HEK293 (cell line): ENCODE measurements around the gene KRTAP10-12.
"Not testable (repeated sequence)": the region's sequence is repeated elsewhere in the genome, so short reads cannot be mapped to it uniquely, and the experiment has no call there.

ENCODE experiments used
- CTCF ChIA-PET: fragments of 350-600 bp; formaldehyde crosslinking; extraction: SDS; loops from one replicate; lab custom pipeline; 2021; ENCODE audit warnings: antibody characterized with exemption; lab: Yijun Ruan, JAX
- POLR2A ChIA-PET: fragments of 300-600 bp; formaldehyde crosslinking; extraction: SDS; loops from one replicate; lab custom pipeline; 2020; ENCODE audit warnings: antibody characterized with exemption, inconsistent platforms; lab: Yijun Ruan, JAX
- H3K27ac ChIP-seq: fragments of 200-500 bp; sonication (Bioruptor generic); 2 replicates; pipeline ENCODE4 v1.5.1; 2014; ENCODE audit warnings: low read depth, low read length, control low read depth, inconsistent platforms; ENCODE audit errors: extremely low read depth
- H3K36me3 ChIP-seq, 2 experiments: fragments of 200-500 bp in 1 of 2; sonication (Bioruptor generic) in 1 of 2; 1 replicate in 1 of 2; 2 replicates in 1 of 2; pipeline ENCODE4 v1.5.1; 2014 to 2017; ENCODE audit warnings: inconsistent platforms in 2 of 2, low read length in 2 of 2; ENCODE audit not compliant: control insufficient read depth in 2 of 2, insufficient read depth in 1 of 2
- H3K4me1 ChIP-seq: fragments of 200-500 bp; sonication (Bioruptor generic); 2 replicates; pipeline ENCODE4 v1.5.1; 2014; ENCODE audit warnings: mild to moderate bottlenecking, low read length, inconsistent platforms; ENCODE audit not compliant: control insufficient read depth, insufficient read depth
- H3K4me3 ChIP-seq: 2 replicates; pipeline ENCODE4 v1.5.1; 2011; ENCODE audit warnings: low read depth, mild to moderate bottlenecking, control low read depth, low read length, moderate library complexity
- H3K9me3 ChIP-seq: fragments of 200-500 bp; sonication (Bioruptor generic); 2 replicates; pipeline ENCODE4 v1.5.1; 2014; ENCODE audit warnings: low read depth, low read length, inconsistent platforms; ENCODE audit not compliant: control insufficient read depth, insufficient read depth
- EGR2 ChIP-seq: fragments of 450-650 bp; formaldehyde crosslinking; IDR thresholded peaks from 2 replicates; pipeline ENCODE4 v1.5.1; 2016; ENCODE audit warnings: low read depth, missing biosample characterization, missing genetic modification characterization
- KLF1 ChIP-seq: fragments of 450-650 bp; formaldehyde crosslinking; IDR thresholded peaks from 2 replicates; pipeline ENCODE4 v1.5.1; 2016; ENCODE audit warnings: missing biosample characterization, missing genetic modification characterization
- ZBTB17 ChIP-seq: fragments of 450-650 bp; formaldehyde crosslinking; IDR thresholded peaks from 2 replicates; pipeline ENCODE4 v1.5.1; 2016; ENCODE audit warnings: missing biosample characterization, missing genetic modification characterization
- ZNF292 ChIP-seq: fragments of 450-650 bp; formaldehyde crosslinking; IDR thresholded peaks from 2 replicates; pipeline ENCODE4 v1.5.1; 2016; ENCODE audit warnings: low read depth, missing biosample characterization, missing genetic modification characterization, borderline replicate concordance
- ZNF324 ChIP-seq: fragments of 450-650 bp; formaldehyde crosslinking; IDR thresholded peaks from 2 replicates; pipeline ENCODE4 v1.5.1; 2016; ENCODE audit warnings: missing biosample characterization, missing genetic modification characterization
- ZNF560 ChIP-seq: fragments of 450-650 bp; formaldehyde crosslinking; IDR thresholded peaks from 2 replicates; pipeline ENCODE4 v1.5.1; 2017; ENCODE audit warnings: missing biosample characterization, missing genetic modification characterization, borderline replicate concordance
- ZNF843 ChIP-seq: fragments of 450-650 bp; formaldehyde crosslinking; IDR thresholded peaks from 2 replicates; pipeline ENCODE4 v1.5.1; 2016; ENCODE audit warnings: missing biosample characterization, missing genetic modification characterization
- TF ChIP-seq, protein P1 (sequence below): fragments of 450-650 bp; formaldehyde crosslinking; IDR thresholded peaks from 2 replicates; pipeline ENCODE4 v1.5.1; 2016; ENCODE audit warnings: missing biosample characterization, missing genetic modification characterization, borderline replicate concordance
- TF ChIP-seq, protein P2 (sequence below): fragments of 450-650 bp; formaldehyde crosslinking; IDR thresholded peaks from 2 replicates; pipeline ENCODE4 v1.5.1; 2016; ENCODE audit warnings: missing biosample characterization, missing genetic modification characterization
- TF ChIP-seq, protein P3 (sequence below): fragments of 450-650 bp; formaldehyde crosslinking; IDR thresholded peaks from 2 replicates; pipeline ENCODE4 v1.5.1; 2017; ENCODE audit warnings: missing biosample characterization, missing genetic modification characterization
- TF ChIP-seq, protein P4 (sequence below): fragments of 450-650 bp; formaldehyde crosslinking; conservative IDR thresholded peaks from 2 replicates; pipeline ENCODE4 v1.5.1; 2016; ENCODE audit warnings: low read depth, missing biosample characterization, missing genetic modification characterization

The KRTAP10-12 gene

DNA sequence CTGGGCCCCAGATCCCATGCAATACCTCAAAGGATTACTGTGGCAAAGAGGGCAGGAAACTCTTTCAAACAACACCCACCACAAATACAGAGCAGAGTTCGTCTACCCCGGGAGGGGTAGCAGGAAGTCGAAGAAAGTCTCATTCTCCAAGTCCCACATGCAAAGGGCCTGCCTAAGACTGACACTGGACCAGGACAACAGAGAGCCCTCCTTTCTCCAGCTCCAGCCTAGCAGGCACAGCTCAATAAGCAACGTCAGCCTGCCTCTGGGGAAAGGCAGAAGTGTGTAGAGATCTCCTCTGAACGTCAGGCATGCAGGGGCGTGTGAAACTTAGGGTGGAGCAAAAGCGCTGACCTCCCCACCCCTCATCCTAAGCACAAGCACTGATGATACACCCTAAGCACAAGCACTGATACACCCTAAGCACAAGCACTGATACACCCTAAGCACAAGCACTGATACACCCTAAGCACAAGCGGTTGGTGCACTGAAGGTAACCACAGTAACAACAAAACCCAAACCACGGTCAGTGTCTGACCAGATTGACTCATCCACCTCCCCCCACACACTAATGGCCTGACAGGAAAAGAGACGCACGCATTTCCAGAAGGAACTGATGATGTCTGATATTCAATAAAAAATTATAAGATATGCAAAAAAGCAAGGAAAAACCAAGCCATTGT lies 37.9 kb upstream of the KRTAP10-12 start:
- CTCF ChIA-PET = interaction anchor here (0.6 kb wide), 1 partner anchor 282 kb away, joined by 4 read pairs; no protein-coding TSS in a partner anchor
- Histone ChIP-seq H3K9me3 (no peaks in the 10 kb centered on the region), H3K27ac (no peak overlapping the region), H3K4me1 (no peaks in the 10 kb centered on the region), H3K36me3 (no peaks in the 10 kb centered on the region), H3K4me3 (no peak overlapping the region)
- POLR2A ChIA-PET = no interaction called here
- TF ChIP-seq, protein P1, sequence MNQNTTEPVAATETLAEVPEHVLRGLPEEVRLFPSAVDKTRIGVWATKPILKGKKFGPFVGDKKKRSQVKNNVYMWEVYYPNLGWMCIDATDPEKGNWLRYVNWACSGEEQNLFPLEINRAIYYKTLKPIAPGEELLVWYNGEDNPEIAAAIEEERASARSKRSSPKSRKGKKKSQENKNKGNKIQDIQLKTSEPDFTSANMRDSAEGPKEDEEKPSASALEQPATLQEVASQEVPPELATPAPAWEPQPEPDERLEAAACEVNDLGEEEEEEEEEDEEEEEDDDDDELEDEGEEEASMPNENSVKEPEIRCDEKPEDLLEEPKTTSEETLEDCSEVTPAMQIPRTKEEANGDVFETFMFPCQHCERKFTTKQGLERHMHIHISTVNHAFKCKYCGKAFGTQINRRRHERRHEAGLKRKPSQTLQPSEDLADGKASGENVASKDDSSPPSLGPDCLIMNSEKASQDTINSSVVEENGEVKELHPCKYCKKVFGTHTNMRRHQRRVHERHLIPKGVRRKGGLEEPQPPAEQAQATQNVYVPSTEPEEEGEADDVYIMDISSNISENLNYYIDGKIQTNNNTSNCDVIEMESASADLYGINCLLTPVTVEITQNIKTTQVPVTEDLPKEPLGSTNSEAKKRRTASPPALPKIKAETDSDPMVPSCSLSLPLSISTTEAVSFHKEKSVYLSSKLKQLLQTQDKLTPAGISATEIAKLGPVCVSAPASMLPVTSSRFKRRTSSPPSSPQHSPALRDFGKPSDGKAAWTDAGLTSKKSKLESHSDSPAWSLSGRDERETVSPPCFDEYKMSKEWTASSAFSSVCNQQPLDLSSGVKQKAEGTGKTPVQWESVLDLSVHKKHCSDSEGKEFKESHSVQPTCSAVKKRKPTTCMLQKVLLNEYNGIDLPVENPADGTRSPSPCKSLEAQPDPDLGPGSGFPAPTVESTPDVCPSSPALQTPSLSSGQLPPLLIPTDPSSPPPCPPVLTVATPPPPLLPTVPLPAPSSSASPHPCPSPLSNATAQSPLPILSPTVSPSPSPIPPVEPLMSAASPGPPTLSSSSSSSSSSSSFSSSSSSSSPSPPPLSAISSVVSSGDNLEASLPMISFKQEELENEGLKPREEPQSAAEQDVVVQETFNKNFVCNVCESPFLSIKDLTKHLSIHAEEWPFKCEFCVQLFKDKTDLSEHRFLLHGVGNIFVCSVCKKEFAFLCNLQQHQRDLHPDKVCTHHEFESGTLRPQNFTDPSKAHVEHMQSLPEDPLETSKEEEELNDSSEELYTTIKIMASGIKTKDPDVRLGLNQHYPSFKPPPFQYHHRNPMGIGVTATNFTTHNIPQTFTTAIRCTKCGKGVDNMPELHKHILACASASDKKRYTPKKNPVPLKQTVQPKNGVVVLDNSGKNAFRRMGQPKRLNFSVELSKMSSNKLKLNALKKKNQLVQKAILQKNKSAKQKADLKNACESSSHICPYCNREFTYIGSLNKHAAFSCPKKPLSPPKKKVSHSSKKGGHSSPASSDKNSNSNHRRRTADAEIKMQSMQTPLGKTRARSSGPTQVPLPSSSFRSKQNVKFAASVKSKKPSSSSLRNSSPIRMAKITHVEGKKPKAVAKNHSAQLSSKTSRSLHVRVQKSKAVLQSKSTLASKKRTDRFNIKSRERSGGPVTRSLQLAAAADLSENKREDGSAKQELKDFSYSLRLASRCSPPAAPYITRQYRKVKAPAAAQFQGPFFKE (tag by site-specific recombination) = no peak
- peak; percentile 48; the same call in 1 of the 2 replicates for TF ChIP-seq KLF1 (tag by site-specific recombination)
- TF ChIP-seq, protein P2, sequence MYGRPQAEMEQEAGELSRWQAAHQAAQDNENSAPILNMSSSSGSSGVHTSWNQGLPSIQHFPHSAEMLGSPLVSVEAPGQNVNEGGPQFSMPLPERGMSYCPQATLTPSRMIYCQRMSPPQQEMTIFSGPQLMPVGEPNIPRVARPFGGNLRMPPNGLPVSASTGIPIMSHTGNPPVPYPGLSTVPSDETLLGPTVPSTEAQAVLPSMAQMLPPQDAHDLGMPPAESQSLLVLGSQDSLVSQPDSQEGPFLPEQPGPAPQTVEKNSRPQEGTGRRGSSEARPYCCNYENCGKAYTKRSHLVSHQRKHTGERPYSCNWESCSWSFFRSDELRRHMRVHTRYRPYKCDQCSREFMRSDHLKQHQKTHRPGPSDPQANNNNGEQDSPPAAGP (tag by site-specific recombination) = 0 out of 2 replicates have a peak, but pooled peaks have one; percentile 42

DNA sequence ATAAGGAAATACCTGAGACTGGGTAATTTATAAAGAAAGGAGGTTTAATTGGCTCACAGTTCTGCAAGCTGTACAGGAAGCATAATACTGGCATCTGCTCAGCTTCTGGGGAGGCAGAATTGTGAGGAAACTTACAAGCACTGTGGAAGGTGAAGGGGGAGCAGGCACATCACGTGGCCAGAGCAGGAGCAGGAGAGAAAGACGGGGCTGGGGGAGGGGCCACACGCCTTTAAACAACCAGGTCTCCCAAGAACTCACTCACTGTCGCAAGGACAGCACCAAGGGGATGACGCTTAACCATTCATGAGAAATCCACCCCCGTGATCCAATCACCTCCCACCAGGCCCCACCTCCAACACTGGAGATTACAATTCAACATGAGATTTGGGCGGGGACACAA lies 35.4 kb upstream of the KRTAP10-12 start:
- POLR2A ChIA-PET, H3K9me3 ChIP-seq, H3K4me1 ChIP-seq, CTCF ChIA-PET, H3K36me3 ChIP-seq, H3K4me3 ChIP-seq, H3K27ac ChIP-seq: not testable (repeated sequence)
- TF ChIP-seq EGR2 (tag by site-specific recombination) = 0 out of 2 replicates have a peak, but pooled peaks have one; percentile 12

DNA sequence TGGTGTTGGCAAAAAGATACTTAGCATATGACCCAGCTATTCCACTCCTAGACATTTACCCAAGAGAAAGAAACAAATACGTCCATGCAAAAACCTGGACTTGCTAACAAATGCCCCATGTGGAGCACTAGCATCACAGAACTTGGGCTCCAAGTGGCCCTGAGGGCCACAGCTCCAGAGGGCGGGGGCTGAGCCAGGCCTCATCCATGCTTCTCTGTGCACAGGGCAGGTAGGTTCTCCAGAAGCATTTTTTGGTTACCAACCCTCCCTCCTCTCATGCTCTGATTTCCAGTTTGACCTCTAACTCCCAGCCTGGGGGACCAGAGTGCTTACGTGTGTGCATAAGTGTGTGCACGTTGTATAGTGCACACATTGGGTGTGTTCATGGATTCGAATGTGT lies 32.3 kb upstream of the KRTAP10-12 start:
- ChIA-PET POLR2A (no interaction called here), CTCF (no interaction called here)
- no peaks in the 10 kb centered on the region for H3K4me1 ChIP-seq
- H3K4me3 ChIP-seq = no peak overlapping the region
- H3K27ac ChIP-seq = no peak overlapping the region
- H3K9me3 ChIP-seq = no peaks in the 10 kb centered on the region
- TF ChIP-seq ZNF560 (tag by site-specific recombination) = no peak
- no peak for TF ChIP-seq ZBTB17 (tag by site-specific recombination)
- TF ChIP-seq, protein P3, sequence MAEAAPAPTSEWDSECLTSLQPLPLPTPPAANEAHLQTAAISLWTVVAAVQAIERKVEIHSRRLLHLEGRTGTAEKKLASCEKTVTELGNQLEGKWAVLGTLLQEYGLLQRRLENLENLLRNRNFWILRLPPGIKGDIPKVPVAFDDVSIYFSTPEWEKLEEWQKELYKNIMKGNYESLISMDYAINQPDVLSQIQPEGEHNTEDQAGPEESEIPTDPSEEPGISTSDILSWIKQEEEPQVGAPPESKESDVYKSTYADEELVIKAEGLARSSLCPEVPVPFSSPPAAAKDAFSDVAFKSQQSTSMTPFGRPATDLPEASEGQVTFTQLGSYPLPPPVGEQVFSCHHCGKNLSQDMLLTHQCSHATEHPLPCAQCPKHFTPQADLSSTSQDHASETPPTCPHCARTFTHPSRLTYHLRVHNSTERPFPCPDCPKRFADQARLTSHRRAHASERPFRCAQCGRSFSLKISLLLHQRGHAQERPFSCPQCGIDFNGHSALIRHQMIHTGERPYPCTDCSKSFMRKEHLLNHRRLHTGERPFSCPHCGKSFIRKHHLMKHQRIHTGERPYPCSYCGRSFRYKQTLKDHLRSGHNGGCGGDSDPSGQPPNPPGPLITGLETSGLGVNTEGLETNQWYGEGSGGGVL (tag by site-specific recombination) = no peak
- no peak for TF ChIP-seq ZNF292 (tag by site-specific recombination)
- no peak for TF ChIP-seq ZNF324
- TF ChIP-seq ZNF843 (tag by site-specific recombination) = no peak
- TF ChIP-seq, protein P4, sequence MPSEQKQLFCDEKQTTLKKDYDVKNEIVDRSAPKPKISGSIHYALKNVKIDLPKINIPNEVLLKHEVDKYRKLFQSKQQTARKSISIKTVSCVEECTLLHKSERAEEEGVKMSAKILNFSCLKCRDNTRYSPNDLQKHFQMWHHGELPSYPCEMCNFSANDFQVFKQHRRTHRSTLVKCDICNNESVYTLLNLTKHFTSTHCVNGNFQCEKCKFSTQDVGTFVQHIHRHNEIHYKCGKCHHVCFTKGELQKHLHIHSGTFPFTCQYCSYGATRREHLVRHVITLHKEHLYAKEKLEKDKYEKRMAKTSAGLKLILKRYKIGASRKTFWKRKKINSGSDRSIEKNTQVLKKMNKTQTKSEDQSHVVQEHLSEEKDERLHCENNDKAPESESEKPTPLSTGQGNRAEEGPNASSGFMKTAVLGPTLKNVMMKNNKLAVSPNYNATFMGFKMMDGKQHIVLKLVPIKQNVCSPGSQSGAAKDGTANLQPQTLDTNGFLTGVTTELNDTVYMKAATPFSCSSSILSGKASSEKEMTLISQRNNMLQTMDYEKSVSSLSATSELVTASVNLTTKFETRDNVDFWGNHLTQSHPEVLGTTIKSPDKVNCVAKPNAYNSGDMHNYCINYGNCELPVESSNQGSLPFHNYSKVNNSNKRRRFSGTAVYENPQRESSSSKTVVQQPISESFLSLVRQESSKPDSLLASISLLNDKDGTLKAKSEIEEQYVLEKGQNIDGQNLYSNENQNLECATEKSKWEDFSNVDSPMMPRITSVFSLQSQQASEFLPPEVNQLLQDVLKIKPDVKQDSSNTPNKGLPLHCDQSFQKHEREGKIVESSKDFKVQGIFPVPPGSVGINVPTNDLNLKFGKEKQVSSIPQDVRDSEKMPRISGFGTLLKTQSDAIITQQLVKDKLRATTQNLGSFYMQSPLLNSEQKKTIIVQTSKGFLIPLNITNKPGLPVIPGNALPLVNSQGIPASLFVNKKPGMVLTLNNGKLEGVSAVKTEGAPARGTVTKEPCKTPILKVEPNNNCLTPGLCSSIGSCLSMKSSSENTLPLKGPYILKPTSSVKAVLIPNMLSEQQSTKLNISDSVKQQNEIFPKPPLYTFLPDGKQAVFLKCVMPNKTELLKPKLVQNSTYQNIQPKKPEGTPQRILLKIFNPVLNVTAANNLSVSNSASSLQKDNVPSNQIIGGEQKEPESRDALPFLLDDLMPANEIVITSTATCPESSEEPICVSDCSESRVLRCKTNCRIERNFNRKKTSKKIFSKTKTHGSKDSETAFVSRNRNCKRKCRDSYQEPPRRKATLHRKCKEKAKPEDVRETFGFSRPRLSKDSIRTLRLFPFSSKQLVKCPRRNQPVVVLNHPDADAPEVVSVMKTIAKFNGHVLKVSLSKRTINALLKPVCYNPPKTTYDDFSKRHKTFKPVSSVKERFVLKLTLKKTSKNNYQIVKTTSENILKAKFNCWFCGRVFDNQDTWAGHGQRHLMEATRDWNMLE (tag by site-specific recombination) = no peak
- H3K36me3 ChIP-seq = no peaks in the 10 kb centered on the region
